Amniotic epithelial cell (primary cell): ENCODE measurements around the gene PET100.

Experiments used
- DNase-seq: peaks from one replicate; pipeline ENCODE4 v3.0.0-alpha.2; 2010; ENCODE audit warnings: low read depth

The PET100 gene

GRCh38 chr19:7652061-7652641 is 22.6 kb downstream of the PET100 start:
- peak; percentile 76 for DNase-seq

GRCh38 chr19:7654401-7654800 is 24.8 kb downstream of the PET100 start:
- DNase-seq = peak; percentile 90

DNA sequence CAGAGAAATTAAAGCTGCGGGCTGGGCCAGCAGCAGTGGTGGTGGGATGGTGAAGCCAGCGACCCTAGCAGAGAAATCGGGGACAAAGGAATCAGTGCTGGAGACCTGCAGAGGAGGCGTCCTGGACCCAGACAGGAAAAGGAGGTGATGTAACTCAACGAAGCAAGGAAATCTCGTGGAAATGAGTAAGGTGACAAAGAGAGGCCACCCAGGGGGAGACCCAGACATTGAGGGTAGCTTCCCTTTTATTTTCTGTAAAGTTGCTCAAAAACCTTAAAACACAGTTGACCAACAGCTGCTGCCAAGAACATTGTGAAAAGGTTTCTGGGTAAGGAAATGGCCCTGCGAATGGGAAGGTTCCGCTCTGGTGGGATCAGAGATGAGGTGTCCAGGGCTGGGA is 26.0 kb downstream of the PET100 start:
- DNase-seq = no peak

DNA sequence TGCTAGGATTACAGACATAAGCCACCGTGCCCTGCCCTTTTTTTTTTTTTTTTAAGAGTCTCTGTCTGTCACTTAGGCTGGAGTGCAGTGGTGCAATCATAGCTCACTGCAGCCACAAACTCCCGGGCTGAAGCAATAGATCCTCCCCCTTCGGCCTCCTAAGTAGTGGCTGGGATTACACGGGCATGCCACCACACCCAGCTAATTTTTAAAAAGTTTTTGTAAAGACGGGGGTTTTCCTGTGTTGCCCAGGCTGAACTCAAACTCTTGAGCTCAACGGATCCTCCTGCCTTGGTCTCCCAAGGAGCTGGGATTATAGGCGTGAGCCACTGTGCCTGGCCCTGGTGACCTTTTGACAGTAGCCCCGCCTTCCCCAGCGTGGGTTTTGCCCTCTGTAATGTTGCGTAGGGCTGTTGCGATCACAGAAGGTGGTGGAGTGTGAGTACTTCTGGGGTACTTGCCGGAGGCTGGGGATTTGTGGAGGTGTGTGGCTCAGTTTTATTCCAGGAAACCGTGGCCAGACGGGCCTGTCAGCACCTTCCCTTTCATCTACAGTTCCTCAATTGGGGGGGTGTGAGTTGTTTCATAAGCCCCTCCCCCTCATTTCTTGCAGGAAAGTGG is 27.6 kb downstream of the PET100 start:
- peak; percentile 49 for DNase-seq

DNA sequence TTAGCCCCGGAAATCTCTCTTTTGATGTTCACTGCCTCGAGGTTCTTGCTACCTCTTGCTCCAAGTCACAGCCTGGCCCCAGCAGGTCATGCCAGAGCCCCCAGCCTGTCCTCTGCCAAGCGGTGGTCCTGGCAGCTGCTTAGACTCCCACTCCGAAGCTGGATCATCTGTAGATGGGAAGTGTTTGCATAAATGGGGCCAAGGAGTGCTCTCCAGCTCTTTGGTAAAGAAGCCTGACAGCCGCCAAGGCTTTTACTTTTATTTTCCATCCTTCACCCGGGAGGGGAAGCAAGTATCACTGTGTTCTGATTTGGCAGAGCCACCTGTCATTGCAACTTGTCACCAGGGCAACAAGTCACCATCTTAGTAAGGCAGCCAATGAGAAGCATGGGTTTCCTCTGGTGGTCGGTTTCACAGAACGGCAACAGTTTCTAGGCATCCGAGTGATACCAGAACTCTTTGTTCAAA is 28.7 kb downstream of the PET100 start:
- DNase-seq = no peak

GRCh38 chr19:7661744-7662538 is 32.3 kb downstream of the PET100 start:
- DNase-seq = no peak

- no peak for DNase-seq
These were observed 33.1 kb downstream of the PET100 start for GRCh38 chr19:7662657-7663056.

DNA sequence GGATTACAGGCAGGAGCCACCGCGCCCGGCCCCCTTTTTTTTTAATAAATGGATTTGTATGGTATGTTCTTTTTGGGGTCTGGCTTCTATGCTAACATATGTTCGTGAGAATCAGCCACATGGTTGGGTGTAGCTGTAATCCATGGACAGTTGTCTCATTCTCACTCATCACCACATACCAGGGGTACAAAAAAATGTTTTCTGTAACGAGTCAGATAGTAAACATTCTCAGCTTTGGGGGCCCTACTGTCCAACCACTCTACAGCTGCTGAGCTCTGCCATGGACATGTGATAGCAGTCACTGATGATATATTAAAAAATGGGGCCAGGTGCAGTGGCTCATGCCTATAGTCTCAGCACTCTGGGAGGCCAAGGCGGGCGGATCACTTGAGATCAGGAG is 34.1 kb downstream of the PET100 start:
- no peak for DNase-seq

- no peak for DNase-seq
These were observed 35.5 kb downstream of the PET100 start for GRCh38 chr19:7665076-7665475.

DNA sequence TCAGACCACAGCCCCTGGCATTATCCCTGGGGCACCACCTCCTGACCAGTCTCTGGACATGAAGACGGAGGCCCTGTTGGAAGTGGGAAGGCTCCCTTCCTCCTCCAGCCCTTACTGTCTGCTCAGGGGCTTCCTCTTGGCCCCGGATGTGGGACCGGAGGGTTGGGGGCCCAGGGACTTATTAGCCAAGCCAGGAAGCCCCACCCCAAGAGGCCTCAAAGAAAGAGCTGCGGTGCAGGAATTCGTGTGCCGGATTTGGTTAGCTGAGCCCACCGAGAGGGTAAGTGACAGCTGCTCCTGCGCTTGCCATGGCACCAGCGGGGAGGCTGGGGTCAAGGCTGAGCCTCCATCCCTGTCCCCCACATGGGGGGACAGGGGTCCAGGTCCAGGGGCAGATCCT is 39.2 kb downstream of the PET100 start, which contains the start of gene RETN:
RETN (plus strand) TSS at position 208 of the 400 bp plus-strand sequence. CDS start 278 bp downstream, outside the sequence.
- no peak for DNase-seq

- DNase-seq = no peak
These were observed 40.0 kb downstream of the PET100 start for GRCh38 chr19:7669641-7670040.

DNA sequence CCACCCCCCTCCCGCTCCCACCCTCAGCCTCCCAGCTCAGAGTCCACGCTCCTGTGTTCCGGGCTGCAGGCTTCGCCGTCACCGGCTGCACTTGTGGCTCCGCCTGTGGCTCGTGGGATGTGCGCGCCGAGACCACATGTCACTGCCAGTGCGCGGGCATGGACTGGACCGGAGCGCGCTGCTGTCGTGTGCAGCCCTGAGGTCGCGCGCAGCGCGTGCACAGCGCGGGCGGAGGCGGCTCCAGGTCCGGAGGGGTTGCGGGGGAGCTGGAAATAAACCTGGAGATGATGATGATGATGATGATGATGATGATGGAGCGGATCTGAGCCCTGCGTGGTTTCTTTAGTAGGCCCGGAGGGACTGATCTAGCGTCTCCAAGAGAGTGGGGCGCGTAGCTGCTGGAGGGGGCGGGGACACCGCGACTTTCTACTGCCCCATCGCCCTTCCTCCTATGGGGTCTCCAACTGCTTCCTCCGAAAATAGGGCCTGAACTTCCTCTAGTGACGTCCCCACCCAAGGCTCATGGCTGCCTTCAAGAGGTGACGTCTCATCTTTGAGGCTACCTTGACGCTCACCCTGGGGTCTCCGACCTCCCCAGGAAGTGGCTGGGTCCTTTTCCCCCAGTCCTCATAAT is 40.7 kb downstream of the PET100 start:
- DNase-seq = no peak

DNA sequence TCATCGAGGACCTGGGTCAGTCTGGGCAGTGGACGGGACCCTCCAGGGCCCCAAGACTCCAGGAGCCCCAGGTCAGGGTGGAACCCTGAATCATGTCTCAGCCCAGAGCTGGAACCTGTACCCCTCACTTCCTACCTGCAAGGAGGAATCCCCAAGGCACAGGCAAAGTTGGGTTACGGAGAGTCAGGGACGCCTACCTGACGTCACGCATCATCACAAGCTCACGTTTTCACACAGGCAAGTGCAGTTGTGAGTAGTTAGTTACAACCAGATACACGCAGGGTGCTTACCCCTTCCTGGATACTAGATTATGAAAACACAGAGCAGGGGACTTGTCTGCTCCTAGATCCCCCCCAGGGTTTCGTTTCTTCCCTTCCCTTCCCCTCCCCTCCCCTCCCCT is 41.2 kb downstream of the PET100 start:
- DNase-seq = no peak

GRCh38 chr19:7672522-7672921 is 42.9 kb downstream of the PET100 start:
- no peak for DNase-seq

DNA sequence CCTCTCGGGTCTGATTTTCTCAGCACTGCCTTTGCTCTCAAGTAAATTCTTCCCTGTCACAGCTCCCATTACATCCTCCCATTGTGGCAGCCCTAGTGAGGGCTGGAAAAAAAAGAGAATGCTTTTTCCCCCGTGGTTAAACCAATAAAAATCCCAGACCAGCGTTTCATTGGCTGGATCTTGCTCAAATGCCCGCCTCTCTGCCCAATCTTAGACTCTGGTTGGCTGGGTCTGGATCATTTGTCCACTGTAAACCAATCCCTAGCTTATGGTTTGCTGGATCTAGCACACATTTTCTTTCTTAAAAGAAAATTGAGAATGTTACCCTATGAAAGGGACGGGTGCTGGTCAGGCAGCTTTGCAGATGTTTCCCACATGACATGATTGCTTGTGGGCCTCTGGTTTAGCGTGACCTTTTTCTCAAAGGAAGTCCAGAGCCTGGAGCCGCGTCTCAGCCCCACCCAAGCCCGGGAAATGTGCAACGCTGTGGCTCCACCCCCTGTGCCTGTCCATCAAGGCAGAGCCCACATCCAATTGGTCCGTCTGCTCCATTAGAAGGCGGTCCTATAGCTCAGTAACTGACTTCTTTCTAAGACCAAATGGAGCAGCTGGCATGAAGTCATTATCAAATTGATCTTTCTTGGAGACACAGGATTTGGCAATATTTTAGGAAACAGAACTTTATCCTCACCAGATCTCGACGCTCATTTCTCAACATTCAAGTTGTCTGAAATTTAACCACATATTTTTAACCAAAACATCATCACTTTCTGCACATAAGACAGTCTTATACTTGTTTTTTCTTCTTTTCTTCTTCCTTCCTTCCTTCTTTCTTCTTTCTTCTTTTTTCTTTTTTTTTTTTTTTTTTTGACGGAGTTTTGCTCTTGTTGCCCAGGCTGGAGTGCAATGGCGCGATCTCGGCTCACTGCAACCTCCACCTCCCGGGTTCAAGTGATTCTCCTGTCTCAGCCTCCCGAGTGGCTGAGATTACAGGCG is 44.7 kb downstream of the PET100 start:
- peak; percentile 44 for DNase-seq

- DNase-seq = no peak
These were observed 46.8 kb downstream of the PET100 start for GRCh38 chr19:7676376-7676775.

GRCh38 chr19:7676854-7677253 is 47.3 kb downstream of the PET100 start, which contains the start of gene MCEMP1:
Gene MCEMP1 (plus strand): TSS chr19:7677090. CDS start chr19:7677121, 31 bp downstream.
- no peak for DNase-seq

- no peak for DNase-seq
These were observed 48.2 kb downstream of the PET100 start for GRCh38 chr19:7677669-7678311.

- no peak for DNase-seq
These were observed 49.6 kb downstream of the PET100 start for GRCh38 chr19:7678971-7679751.
